ENCODE results near the gene LRRTM2. TPM values are rescaled to one million over a fixed set of nuclear protein-coding genes. Genes with fewer than 3 reads are reported as not detected.
"Not testable (repeated sequence)": the region's sequence is repeated elsewhere in the genome, so short reads cannot be mapped to it uniquely, and the experiment has no call there.

The LRRTM2 gene, protein sequence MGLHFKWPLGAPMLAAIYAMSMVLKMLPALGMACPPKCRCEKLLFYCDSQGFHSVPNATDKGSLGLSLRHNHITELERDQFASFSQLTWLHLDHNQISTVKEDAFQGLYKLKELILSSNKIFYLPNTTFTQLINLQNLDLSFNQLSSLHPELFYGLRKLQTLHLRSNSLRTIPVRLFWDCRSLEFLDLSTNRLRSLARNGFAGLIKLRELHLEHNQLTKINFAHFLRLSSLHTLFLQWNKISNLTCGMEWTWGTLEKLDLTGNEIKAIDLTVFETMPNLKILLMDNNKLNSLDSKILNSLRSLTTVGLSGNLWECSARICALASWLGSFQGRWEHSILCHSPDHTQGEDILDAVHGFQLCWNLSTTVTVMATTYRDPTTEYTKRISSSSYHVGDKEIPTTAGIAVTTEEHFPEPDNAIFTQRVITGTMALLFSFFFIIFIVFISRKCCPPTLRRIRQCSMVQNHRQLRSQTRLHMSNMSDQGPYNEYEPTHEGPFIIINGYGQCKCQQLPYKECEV
- polyA plus RNA-seq (ENCODE audit: insufficient read length in 3 of 3) = 1 to 10 TPM; 1.7 to 3.0 (median 2.3) TPM

- peak in 2 of 3 donors; percentile 42 to 52 for DNase-seq (ENCODE audit: low read depth in 3 of 3, low spot score in 2 of 3)
Observed at GRCh38 chr5:138874771-138875551, at the start of gene LRRTM2. TSS of gene LRRTM2 (minus strand) at chr5:138875335. CDS start at chr5:138874911, 424 bp downstream.

DNA sequence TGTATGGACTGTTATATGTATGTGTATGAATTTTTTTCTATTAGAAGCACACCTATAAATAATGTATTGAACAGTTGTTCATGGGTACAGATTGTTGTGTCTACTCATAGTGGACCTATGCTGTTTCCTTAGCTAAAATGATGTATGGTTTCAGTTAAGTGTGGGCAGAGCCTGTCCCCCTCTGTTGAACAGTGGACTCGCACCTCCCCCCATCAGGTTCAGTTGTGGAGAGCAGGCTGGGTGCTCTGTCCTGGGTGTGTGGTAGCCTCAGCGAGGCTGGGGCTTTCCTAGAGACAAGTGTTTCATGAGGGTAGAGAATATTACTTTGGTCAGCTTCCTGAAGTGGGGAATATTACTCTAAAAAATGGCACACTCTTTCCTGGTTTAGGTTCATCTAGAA, 47.4 kb upstream of the LRRTM2 start:
- no peak for DNase-seq (ENCODE audit: low read depth in 3 of 3, low spot score in 2 of 3)

DNA sequence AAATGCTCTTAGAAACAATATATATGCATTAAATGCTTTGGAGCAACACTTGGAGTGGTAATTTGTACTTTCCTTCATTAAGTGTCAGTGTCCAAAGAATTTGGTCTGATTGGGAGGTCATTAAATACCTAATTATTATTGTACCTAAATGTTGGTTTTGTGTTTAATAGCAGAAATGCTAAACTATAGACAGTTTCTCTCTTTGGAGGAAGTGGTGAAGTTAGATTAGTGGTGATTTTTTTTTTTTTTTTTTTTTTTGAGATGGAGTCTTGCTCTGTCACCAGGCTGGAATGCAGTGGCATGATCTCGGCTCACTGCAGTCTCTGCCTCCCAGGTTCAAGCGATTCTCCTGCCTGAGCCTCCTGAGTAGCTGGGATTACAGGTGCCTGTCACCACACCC, 46.2 kb upstream of the LRRTM2 start:
- DNase-seq (ENCODE audit: low read depth in 3 of 3, low spot score in 2 of 3) = not testable (repeated sequence)

DNA sequence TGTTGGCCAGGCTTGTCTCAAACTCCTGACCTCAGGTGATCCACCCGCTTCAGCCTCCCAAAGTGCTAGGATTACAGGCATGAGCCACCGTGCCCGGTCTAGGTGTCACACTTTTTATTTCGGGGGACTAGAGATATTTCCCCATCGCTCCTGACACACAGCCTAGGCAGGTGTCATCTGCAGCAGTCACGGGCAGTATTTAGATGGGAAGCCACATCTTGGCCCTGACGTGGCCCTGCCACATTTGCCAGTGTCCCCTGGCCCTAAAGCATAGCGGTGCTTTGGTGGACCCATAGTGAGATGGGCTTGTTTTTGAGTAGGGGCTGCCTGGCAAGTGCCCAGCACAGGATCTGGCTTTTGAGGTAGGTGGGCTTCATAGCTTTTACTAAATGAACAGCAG, 45.0 kb upstream of the LRRTM2 start:
- no peak for DNase-seq (ENCODE audit: low read depth in 3 of 3, low spot score in 2 of 3)

- DNase-seq (ENCODE audit: low read depth in 3 of 3, low spot score in 2 of 3) = no peak
Observed at GRCh38 chr5:138918686-138919085, 43.6 kb upstream of the LRRTM2 start.

DNA sequence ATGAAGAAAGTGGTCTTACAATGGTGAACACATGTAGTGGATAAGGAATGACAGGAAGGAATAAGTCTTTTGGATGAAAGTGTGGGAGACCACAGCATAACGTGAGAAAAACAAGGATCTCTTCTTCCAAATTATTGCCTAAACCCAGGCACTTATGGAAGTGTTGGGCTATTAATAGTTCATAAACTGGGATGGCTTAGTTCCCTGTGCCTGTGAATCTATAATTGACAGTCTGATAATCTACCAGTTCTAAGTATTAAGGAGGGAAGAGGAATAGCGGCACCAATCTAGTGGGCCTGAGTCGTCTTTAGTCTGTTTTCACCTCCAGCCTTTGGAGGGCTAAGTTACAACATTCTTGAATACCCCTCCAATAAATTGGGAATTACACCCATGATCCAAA, 39.2 kb upstream of the LRRTM2 start:
- no peak for DNase-seq (ENCODE audit: low read depth in 3 of 3, low spot score in 2 of 3)

- no peak for DNase-seq (ENCODE audit: low read depth in 3 of 3, low spot score in 2 of 3)
Observed at GRCh38 chr5:138913773-138914172, 38.6 kb upstream of the LRRTM2 start.

- DNase-seq (ENCODE audit: low read depth in 3 of 3, low spot score in 2 of 3) = no peak
Observed at GRCh38 chr5:138912093-138912492, 37.0 kb upstream of the LRRTM2 start.

- no peak for DNase-seq (ENCODE audit: low read depth in 3 of 3, low spot score in 2 of 3)
Observed at GRCh38 chr5:138911441-138911840, 36.3 kb upstream of the LRRTM2 start.

DNA sequence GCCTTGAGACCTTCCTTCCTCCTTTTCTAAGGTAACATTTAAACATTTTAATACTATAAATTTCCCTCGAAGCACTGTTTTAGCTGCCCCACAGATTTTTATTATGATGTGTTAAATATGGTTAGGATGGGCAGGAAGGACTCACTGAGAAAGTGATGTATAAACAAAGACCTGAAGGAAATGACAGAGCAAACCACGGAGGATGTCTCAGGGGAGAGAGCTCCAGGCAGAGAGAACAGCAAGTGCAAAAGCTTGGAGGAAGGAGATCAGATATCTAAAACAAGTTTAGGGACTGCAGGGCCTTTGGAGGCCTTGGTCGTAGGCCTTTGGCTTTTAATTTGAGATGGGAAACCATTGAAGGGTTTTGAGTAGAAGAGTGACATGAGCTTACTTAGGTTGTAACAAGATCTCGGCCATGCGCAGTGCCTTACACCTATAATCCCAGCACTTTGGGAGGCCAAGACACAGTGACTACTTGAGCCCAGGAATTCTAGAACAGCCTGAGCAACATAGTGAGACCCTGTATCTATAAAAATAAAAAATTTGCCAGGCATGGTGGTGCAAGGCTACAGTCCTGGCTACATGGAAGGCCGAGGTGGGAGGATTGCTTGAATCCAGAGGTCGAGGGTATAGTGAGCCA, 35.5 kb upstream of the LRRTM2 start:
- DNase-seq (ENCODE audit: low read depth in 3 of 3, low spot score in 2 of 3) = no peak

- DNase-seq (ENCODE audit: low read depth in 3 of 3, low spot score in 2 of 3) = no peak
Observed at GRCh38 chr5:138909734-138910133, 34.6 kb upstream of the LRRTM2 start.

DNA sequence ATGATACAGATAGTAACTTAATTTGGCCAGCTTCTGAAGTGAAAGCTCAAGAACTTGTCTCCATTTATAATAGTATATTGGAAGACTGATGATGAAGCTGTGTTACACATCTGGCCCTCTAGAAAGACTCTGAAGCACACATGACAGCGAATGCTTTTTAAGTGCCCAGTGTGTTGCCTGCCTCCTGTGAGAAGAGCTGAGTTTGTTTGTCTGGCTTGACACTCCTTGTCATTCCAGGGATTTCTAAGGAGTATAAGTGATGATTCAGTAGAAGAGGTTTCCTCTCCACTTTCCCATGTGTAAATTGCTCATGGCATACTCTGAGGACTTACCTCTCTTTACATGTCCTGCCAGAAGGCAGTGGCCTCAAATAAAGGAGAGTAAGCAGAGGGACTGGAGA, 30.4 kb upstream of the LRRTM2 start:
- DNase-seq (ENCODE audit: low read depth in 3 of 3, low spot score in 2 of 3) = no peak

DNA sequence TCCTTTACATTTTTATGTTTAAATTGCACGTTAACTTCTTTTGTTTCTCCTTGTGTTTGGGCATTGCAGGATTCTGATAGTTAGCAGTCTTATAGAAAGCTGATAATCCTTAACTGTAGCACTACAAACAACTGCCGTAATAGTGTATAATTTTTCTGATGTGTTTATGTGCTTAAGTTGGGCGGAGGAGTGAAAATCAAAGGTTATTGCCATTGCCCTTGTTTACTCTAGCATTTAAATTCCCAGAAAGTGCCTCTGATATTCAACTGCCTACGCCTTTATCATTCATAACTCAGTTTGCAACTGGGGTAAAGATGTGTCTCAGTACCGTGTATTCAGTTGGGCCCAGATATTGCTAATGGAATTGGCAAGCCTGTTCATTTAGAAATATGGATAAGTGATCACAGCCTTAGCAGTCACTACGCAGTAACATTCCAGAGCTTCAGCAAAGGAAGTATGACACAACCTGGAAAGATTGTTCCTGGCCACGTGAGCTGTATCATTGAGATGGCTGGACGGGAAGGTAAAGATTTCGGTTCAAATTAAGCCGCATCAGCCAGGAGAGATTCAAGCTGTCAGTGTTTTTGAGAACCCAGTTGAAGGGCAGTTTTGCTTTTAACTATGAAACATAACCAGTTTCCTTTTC, 28.1 kb upstream of the LRRTM2 start:
- no peak for DNase-seq (ENCODE audit: low read depth in 3 of 3, low spot score in 2 of 3)

- DNase-seq (ENCODE audit: low read depth in 3 of 3, low spot score in 2 of 3) = no peak
Observed at GRCh38 chr5:138901716-138902115, 26.6 kb upstream of the LRRTM2 start.

- no peak for DNase-seq (ENCODE audit: low read depth in 3 of 3, low spot score in 2 of 3)
Observed at GRCh38 chr5:138900281-138900965, 25.3 kb upstream of the LRRTM2 start.

- DNase-seq (ENCODE audit: low read depth in 3 of 3, low spot score in 2 of 3) = no peak
Observed at GRCh38 chr5:138898742-138899141, 23.6 kb upstream of the LRRTM2 start.

DNA sequence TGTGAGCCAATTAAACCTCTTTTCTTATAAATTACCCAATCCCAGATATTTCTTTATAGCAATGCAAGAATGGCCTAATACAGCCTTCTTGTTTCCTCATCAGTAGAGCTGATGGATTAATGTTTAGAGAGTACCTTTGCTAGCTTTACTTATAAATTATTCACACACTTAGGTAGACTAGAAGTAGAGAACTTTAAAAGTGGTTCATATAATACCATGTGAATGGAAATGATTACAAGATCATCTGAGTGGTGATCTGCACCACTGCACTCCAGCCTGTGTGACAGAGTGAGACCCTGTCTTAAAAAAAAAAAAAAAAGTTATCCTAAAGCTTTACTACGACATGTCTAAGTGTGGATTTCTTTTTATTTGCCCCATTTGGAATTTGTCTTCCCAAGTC, 23.2 kb upstream of the LRRTM2 start:
- DNase-seq (ENCODE audit: low read depth in 3 of 3, low spot score in 2 of 3) = no peak

DNA sequence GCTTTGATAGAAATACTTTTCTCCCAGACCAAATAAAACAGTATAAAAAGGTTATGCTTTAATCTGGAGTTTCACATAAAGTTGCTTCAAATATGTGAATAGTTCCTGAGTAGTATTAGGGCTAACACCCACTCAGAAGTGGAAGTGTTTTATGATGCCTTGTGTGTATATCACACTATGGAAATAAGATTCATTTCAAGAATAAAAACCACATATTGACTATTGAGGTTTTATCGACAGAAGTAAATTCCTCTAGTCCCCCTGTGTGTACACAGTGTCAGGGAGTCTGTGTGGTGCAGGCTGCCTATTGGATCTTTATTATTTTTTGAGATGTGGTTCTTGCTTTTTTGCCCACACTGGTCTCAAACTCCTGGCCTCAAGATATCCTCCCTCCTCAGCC, 20.8 kb upstream of the LRRTM2 start:
- DNase-seq (ENCODE audit: low read depth in 3 of 3, low spot score in 2 of 3) = no peak

DNA sequence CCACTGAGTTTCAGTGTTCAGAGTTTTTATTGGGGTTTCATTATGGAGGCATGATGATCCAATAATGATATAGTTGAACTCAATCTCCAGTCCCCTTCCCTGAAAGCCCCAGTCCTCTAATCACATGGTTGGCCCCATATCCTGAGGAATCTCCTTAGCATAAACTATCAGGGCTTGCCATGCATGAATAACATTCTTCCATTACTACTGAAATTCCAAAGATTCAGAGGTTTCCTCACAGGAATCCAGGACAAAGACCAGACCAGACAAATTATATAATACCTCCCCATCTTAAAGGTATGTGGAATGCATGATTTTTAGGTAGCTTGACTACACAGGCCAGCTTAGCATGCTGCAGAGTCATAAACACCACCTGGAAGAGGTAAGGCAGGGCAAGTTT, 15.5 kb upstream of the LRRTM2 start:
- DNase-seq (ENCODE audit: low read depth in 3 of 3, low spot score in 2 of 3) = no peak

GRCh38 chr5:138889994-138890393, 14.9 kb upstream of the LRRTM2 start:
- DNase-seq (ENCODE audit: low read depth in 3 of 3, low spot score in 2 of 3) = no peak
